GM18519 (cell line): ENCODE data around the gene FOXP2.
A peak's percentile ranks its signal among the peaks of the same experiment; 100 is the strongest.

ENCODE experiments used
- ATAC-seq: cut with Tn5 transposase; IDR thresholded peaks from one replicate; pipeline ENCODE4 v1.9.1; 2021; ENCODE audit warnings: mild to moderate bottlenecking, moderate library complexity; ENCODE audit not compliant: unreplicated experiment, low FRiP score

FOXP2 gene

GRCh38 chr7:114648680-114649079 is 234.1 kb downstream of the FOXP2 start:
- ATAC-seq = no peak

- no peak for ATAC-seq
Measured at GRCh38 chr7:114649689-114650088, 235.1 kb downstream of the FOXP2 start.

GRCh38 chr7:114650491-114650890 is 235.9 kb downstream of the FOXP2 start:
- no peak for ATAC-seq

GRCh38 chr7:114652041-114652440 is 237.4 kb downstream of the FOXP2 start:
- no peak for ATAC-seq

- no peak for ATAC-seq
Measured at GRCh38 chr7:114653364-114654088, 238.9 kb downstream of the FOXP2 start.

- ATAC-seq = no peak
Measured at GRCh38 chr7:114656466-114656865, 241.9 kb downstream of the FOXP2 start.

GRCh38 chr7:114657279-114657678 is 242.7 kb downstream of the FOXP2 start:
- ATAC-seq = no peak

- ATAC-seq = no peak
Measured at GRCh38 chr7:114658216-114658615, 243.6 kb downstream of the FOXP2 start.

GRCh38 chr7:114659409-114660125 is 245.0 kb downstream of the FOXP2 start:
- ATAC-seq = no peak

- ATAC-seq = no peak
Measured at GRCh38 chr7:114660126-114660486, 245.5 kb downstream of the FOXP2 start.

GRCh38 chr7:114660753-114661152 is 246.1 kb downstream of the FOXP2 start:
- no peak for ATAC-seq

GRCh38 chr7:114662002-114662677 is 247.5 kb downstream of the FOXP2 start:
- no peak for ATAC-seq

- peak; percentile 45 for ATAC-seq
Measured at GRCh38 chr7:114663502-114663901, 248.9 kb downstream of the FOXP2 start.

- no peak for ATAC-seq
Measured at GRCh38 chr7:114670676-114671075, 256.1 kb downstream of the FOXP2 start.

- ATAC-seq = no peak
Measured at GRCh38 chr7:114671563-114672123, 257.0 kb downstream of the FOXP2 start.

- no peak for ATAC-seq
Measured at GRCh38 chr7:114678116-114678515, 263.5 kb downstream of the FOXP2 start.

- ATAC-seq = no peak
Measured at GRCh38 chr7:114687238-114687637, 272.6 kb downstream of the FOXP2 start.

GRCh38 chr7:114688443-114689055 is 273.9 kb downstream of the FOXP2 start:
- ATAC-seq = no peak

- ATAC-seq = no peak
Measured at GRCh38 chr7:114689406-114689805, 274.8 kb downstream of the FOXP2 start.

GRCh38 chr7:114691605-114692004 is 277.0 kb downstream of the FOXP2 start:
- no peak for ATAC-seq

- ATAC-seq = no peak
Measured at GRCh38 chr7:114695182-114695581, 280.6 kb downstream of the FOXP2 start.
